ENCODE data around the gene C3orf20.

C3orf20 gene

GRCh38 chr3:14641346-14641745 lies 33.6 kb upstream of the C3orf20 start:
- TF ChIP-seq GATA2 (IDR thresholded peaks at IDR 0.05; ENCODE audit: low read depth, low read length) (no peak), GATA3 (IDR thresholded peaks at IDR 0.05; ENCODE audit: low read depth, low read length) (no peak)

- TF ChIP-seq GATA2 (IDR thresholded peaks at IDR 0.05; ENCODE audit: low read depth, low read length) (no peak), GATA3 (IDR thresholded peaks at IDR 0.05; ENCODE audit: low read depth, low read length) (no peak)
Measured at GRCh38 chr3:14645453-14645852, 29.5 kb upstream of the C3orf20 start.

GRCh38 chr3:14646131-14646573 lies 28.8 kb upstream of the C3orf20 start:
- TF ChIP-seq GATA2 (IDR thresholded peaks at IDR 0.05; ENCODE audit: low read depth, low read length), result no peak
- TF ChIP-seq GATA3 (IDR thresholded peaks at IDR 0.05; ENCODE audit: low read depth, low read length), result no peak

- no peak for TF ChIP-seq GATA3 (IDR thresholded peaks at IDR 0.05; ENCODE audit: low read depth, low read length)
- no peak for TF ChIP-seq GATA2 (IDR thresholded peaks at IDR 0.05; ENCODE audit: low read depth, low read length)
Measured at GRCh38 chr3:14646589-14647413, 28.1 kb upstream of the C3orf20 start.

GRCh38 chr3:14647976-14648955 lies 26.7 kb upstream of the C3orf20 start:
- TF ChIP-seq GATA3 (IDR thresholded peaks at IDR 0.05; ENCODE audit: low read depth, low read length), result no peak
- no peak for TF ChIP-seq GATA2 (IDR thresholded peaks at IDR 0.05; ENCODE audit: low read depth, low read length)

- TF ChIP-seq GATA2 (IDR thresholded peaks at IDR 0.05; ENCODE audit: low read depth, low read length), result no peak
- TF ChIP-seq GATA3 (IDR thresholded peaks at IDR 0.05; ENCODE audit: low read depth, low read length), result no peak
Measured at GRCh38 chr3:14649466-14649865, 25.5 kb upstream of the C3orf20 start.

- TF ChIP-seq GATA3 (IDR thresholded peaks at IDR 0.05; ENCODE audit: low read depth, low read length), result no peak
- no peak for TF ChIP-seq GATA2 (IDR thresholded peaks at IDR 0.05; ENCODE audit: low read depth, low read length)
Measured at GRCh38 chr3:14650193-14650592, 24.7 kb upstream of the C3orf20 start.

- TF ChIP-seq GATA2 (IDR thresholded peaks at IDR 0.05; ENCODE audit: low read depth, low read length) (peak; percentile 61), GATA3 (IDR thresholded peaks at IDR 0.05; ENCODE audit: low read depth, low read length) (no peak)
Measured at GRCh38 chr3:14651440-14652251, 23.3 kb upstream of the C3orf20 start, which contains the start of gene CCDC174. Gene CCDC174, plus strand, starts transcription at chr3:14651762. Its CDS starts 75 bp downstream, at chr3:14651837.

- TF ChIP-seq GATA3 (IDR thresholded peaks at IDR 0.05; ENCODE audit: low read depth, low read length), result no peak
- no peak for TF ChIP-seq GATA2 (IDR thresholded peaks at IDR 0.05; ENCODE audit: low read depth, low read length)
Measured at GRCh38 chr3:14657579-14657978, 17.4 kb upstream of the C3orf20 start.

GRCh38 chr3:14658978-14659377 lies 16.0 kb upstream of the C3orf20 start:
- no peak for TF ChIP-seq GATA3 (IDR thresholded peaks at IDR 0.05; ENCODE audit: low read depth, low read length)
- no peak for TF ChIP-seq GATA2 (IDR thresholded peaks at IDR 0.05; ENCODE audit: low read depth, low read length)

- TF ChIP-seq GATA2 (IDR thresholded peaks at IDR 0.05; ENCODE audit: low read depth, low read length), result no peak
- no peak for TF ChIP-seq GATA3 (IDR thresholded peaks at IDR 0.05; ENCODE audit: low read depth, low read length)
Measured at GRCh38 chr3:14660942-14661341, 14.0 kb upstream of the C3orf20 start.

GRCh38 chr3:14663396-14664135 lies 11.4 kb upstream of the C3orf20 start:
- TF ChIP-seq GATA3 (IDR thresholded peaks at IDR 0.05; ENCODE audit: low read depth, low read length) (no peak), GATA2 (IDR thresholded peaks at IDR 0.05; ENCODE audit: low read depth, low read length) (no peak)

GRCh38 chr3:14664170-14664569 lies 10.8 kb upstream of the C3orf20 start:
- no peak for TF ChIP-seq GATA3 (IDR thresholded peaks at IDR 0.05; ENCODE audit: low read depth, low read length)
- no peak for TF ChIP-seq GATA2 (IDR thresholded peaks at IDR 0.05; ENCODE audit: low read depth, low read length)
